HG02840 (cell line): ENCODE measurements around the gene MOGAT3.
"Not testable (repeated sequence)": the region's sequence is repeated elsewhere in the genome, so short reads cannot be mapped to it uniquely, and the experiment has no call there.

Source experiments
- ATAC-seq: cut with Tn5 transposase; IDR thresholded peaks from one replicate; pipeline ENCODE4 v1.9.1; 2021; ENCODE audit warnings: mild to moderate bottlenecking, moderate library complexity, moderate number of reproducible peaks; ENCODE audit not compliant: unreplicated experiment, low FRiP score

MOGAT3 gene

DNA sequence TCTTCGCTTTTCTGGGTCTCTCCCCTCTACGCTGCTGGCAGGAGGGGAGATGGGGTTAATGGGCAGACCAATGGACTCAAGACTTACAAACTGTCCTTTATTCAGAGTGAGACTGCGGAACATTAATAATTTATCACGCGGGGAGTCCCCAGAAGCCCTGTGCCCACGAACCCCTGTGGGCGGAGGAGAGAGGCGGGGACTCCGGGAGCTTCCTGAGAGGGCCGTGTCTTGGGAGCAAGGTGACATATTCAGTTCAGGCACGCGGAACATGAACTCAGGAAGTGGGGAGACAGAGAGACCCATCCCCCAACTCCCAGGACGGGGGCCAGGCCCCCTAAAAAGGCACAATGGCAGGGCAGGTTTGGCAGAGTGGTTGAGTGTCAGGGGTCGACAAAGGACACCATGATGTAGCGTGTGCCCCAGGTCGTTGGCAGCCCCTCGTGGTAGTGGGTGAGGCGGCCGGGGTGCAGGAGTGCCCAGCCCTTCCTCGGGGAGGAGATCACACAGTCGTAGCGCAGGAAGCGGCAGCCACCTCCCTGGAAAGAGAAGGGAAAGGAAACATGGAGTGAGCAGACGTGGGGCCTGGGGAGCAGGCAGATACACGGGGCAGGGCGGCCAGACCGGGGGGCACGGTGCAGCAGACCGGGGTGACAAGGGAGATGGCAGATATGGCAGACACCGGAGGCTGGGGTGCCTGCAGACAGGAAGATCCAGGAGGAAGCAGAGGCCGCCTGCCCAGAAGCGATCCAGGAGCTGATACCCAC lies 5.2 kb upstream of the MOGAT3 start:
- no peak for ATAC-seq

DNA sequence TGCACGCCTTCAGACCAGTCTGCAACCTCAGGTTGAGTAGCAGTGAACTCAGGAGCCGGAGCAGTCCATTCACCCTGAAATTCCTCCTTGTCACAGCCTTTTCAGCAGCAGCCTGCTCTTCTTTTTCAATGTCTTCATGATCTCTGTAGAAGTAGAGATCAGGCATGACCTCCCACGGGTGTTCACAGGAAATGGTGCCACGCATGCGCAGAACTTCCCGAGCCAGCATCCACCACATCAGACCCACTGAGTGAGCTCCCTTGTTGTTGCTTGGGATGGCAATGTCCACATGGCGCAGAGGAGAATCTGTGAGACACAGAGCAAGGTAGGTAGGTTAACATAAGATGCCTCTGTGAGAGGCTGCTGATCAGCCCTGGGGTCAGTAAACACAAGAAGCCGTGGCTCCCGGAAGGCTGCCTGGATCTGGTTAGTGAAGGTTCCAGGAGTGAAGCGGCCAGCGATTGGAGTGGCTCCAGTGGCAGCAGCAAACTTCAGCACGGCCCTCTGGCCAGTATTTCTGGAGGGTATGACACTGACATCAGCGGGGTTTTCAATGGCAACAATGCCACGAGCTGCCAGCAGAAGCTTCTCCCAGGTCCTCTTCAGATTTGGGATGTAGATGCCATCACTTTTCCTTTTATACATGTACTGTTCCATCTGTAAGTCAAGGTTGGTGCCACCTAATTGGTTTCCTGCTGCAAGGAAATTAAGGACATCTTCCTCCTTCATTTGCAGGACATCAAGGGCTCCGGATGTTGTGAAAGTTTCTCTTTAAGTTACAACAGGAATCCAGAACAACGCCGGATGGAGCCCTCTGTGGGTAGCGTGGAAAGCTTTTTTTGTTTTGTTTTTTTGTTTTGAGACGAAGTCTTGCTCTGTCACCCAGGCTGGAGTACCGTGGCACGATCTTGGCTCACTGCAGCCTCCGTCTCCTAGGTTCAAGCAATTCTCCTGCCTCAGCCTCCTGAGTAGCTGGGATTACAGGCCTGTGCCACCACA lies 3.2 kb upstream of the MOGAT3 start:
- not testable (repeated sequence) for ATAC-seq

DNA sequence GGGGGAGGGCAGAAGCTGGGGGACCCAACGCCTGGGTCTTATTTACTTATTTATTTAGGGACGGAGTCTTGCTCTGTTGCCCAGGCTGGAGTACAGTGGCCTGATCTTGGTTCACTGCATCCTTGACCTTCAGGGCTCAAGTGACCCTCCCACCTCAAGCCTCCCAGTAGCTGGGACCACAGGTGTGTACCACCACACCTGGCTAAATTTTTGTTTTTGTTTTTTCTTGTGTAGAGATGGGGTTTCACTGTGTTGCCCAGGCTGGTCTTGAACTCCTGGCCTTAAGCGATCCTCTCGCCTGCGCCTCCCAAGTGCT lies 1.7 kb upstream of the MOGAT3 start:
- ATAC-seq, result no peak

DNA sequence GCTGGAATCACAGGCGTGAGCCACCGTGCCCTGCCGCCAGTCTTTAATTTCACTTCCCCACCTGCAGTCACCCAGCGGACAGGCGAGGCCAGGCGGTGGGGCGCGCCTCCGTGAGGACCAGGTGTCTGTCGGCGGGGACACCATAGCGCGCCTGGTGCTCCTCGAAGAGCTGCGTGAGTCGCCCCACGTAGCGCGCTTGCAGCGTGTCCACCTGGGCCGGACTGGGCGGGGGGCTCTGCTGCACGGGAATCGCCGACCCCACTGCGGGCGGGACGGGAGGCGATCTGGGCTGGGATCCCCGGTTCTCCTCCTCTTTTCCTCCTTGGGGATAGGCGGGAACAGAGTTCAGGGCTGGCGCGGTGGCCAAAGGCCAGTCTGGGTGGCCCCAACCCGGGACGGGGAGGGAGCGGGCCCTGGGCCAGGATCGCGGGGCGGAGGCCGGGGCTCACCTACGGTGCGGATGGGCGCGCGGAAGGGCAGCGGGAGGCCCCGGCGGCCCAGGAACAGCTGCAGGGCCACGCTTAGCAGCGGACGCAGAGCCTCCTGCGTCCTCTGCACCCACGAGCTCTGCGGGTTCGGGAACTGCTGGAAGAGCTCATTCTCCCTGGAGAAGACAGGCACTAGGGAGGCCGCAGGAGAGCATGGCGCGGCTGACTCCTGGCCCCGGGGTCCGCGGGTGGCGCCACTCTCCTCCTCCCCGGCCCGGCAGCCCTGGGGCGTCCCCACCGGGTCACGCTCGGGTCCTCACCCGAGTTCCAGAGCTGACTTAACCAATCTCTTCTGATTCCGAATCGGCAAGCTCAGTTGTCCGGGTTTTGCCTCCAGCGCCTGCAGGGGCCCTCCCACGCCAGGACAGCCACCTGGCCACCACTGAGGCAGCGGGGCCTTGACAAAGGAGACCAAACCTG lies 1.1 kb upstream of the MOGAT3 start:
- no peak for ATAC-seq

DNA sequence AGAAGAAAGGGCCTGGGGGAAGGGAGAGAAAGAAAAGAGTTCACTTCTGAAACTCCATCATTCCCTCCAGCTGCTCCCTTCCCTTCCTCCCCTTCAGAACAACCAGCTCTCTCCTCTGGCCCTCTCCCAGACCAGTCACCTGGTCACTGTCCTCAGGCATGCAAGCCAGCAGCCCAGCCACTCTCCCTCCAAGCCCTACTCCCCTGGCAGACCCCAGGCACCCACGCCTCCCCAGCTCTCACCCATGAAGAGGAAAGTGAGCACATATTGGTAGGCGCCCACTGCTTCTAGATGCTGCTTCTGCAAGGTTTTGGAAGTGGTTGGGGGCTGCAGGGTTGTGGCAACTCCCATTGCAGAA lies 353 bp downstream of the MOGAT3 start:
- ATAC-seq, result no peak

DNA sequence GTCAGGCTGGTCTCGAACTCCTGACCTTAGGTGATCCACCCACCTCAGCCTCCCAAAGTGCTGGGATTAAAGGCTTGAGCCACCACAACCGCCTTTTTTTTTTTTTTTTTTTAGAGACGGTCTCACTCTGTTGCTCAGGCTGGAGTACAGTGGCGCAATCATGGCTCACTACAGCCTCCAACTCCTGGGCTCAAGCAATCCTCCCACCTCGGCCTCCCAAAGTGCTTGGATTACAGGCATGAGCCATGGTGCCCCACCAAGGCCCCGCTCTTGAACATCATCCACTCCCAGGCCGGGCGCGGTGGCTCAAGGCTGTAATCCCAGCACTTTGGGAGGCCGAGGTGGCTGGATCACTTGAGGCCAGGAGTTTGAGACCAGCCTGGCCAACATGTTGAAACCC lies 1.3 kb downstream of the MOGAT3 start:
- ATAC-seq, result not testable (repeated sequence)

DNA sequence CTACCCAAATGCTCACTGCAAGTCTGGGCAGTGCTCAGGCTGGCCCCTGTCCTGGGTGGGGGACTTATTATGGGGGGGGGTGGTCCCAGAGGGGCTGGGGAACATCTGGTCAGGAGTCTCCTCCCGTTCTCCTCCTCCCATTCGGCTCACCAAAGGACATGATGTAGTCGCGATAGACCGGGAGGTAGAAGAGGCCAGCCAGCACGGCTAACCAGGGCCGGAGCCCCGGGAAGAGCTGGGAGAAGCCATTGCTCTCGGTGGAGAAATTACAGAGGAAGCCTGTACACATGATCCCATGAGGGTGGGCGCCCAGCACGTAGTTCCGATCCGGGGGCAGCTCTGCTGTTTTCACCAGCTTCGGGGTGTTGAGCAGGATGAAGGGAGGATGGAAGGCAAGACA lies 2.4 kb downstream of the MOGAT3 start:
- no peak for ATAC-seq

DNA sequence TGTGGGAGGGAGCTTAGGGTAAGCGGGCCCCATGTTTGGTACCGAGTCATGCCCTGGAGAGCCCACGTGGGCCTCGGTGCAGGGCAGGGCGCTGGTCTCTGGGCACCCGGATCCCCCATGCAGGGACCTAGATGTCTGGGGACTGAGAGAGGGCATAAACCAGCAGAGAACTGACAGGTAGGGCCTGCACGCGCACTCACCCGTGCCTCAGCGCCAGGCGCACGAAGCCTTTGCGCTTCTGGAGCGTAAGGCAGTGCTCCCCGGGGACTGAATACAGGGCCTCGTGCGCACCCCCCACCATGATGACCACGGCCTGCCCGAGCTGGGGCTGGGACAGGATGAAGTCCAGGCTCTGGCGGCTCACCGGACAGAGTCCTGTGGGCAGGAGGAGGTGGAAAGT lies 2.8 kb downstream of the MOGAT3 start:
- ATAC-seq, result no peak

DNA sequence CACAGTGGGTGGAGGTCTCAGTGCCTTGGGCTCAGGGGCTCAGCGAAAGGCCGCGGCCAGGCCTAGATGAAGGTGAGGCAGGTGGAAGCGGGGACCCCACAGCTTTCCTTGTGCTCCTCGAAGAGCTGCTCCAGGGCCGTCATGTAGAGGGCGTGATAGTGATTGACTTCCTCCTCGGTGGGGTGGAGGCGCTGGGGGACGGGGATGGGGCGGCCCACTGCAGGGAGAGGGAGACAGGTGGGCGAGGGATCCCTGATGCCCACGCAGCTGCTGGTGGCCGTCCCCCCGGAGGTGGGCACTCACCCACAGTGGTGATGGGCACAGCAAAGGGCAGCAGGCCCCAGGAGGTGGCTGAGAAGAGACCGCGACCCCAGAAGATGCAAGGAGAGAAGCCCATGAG lies 5.0 kb downstream of the MOGAT3 start:
- ATAC-seq, result no peak

DNA sequence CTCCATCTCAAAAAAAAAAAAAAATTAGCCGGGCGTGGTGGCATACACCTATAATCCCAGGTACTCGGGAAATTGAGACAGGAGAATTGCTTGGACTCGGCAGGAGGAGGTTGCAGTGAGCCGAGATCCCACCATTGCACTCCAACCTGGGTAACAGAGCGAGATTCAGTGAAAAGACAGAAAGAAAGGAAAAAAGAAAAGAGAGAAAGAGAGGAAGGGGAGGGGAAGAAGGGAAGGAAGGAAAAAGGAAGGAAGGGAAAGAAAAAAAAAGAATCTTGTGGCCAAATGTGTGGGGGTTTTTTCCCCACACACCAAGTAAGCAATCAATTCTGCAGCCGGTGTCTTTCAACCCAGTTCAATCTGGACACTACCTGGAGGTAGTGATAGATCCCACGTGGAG lies 11.7 kb downstream of the MOGAT3 start:
- ATAC-seq, result no peak

DNA sequence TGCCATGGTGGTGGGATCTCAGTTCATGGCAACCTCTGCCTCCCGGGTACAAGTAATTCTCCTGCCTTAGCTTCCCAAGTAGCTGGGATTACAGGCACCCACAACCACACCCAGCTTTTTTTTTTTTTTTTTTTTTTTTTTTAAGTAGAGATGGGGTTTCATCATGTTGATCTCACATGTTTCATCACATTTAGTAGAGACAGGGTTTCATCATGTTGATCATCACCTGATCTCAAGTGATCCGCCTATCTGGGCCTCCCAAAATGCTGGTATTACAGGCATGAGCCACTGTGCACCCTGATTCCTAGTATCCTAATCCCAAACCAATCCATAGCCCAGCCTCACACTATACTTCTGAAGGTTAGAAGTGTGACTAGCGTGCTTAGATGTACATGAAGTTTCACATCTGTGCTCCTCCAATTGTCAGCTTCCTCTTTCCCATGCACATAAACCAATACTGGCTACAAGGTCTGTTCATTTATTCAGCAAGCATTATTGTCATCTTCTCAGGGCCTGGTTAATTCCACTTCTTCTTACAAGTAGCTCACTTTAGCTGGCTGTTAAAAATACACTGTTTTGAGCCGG lies 13.9 kb downstream of the MOGAT3 start:
- ATAC-seq, result no peak

DNA sequence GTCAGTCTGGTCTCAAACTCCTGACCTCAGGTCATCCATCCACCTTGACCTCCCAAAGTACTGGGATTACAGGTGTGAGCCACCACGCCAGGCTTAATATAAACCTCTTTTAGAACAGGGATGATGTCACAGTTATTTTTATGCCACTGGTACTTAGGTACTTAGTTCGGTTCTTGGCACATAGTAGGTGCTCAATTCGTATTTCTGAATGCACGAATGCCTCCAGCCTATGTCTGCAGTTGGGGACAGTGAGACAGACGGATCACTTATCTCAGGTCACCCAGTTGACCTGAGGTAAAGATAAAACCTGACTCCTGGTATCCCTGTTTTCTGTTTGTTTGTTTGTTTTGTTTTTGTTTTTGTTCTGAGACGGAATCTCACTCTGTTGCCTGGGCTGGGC lies 14.6 kb downstream of the MOGAT3 start:
- no peak for ATAC-seq

DNA sequence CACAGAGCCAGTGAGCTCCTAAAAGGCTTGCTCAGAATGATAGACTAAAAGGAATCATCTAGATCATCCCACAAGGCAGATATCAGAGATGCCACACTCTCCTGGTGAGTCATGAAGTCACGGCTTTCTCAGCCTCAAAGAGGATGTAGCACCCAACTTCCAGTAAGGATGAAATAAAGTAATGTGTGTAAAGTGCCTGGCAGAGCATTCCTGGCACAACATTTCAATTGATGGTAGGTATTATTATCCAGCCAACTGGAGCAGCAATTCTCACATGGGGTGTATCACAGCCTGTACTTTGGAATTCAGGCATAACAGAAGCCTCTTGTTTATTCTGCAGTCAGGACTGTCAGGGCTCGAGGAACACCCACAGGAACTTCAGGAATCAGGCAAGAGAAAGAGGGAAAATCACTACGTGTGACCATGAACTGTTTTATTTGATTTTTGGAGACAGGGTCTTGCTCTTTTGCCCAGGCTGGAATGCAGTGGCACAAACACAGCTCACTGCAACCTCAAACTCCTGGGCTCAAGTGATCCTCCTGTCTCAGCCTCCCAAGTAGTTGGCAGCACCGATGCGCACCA lies 15.5 kb downstream of the MOGAT3 start:
- ATAC-seq, result no peak

DNA sequence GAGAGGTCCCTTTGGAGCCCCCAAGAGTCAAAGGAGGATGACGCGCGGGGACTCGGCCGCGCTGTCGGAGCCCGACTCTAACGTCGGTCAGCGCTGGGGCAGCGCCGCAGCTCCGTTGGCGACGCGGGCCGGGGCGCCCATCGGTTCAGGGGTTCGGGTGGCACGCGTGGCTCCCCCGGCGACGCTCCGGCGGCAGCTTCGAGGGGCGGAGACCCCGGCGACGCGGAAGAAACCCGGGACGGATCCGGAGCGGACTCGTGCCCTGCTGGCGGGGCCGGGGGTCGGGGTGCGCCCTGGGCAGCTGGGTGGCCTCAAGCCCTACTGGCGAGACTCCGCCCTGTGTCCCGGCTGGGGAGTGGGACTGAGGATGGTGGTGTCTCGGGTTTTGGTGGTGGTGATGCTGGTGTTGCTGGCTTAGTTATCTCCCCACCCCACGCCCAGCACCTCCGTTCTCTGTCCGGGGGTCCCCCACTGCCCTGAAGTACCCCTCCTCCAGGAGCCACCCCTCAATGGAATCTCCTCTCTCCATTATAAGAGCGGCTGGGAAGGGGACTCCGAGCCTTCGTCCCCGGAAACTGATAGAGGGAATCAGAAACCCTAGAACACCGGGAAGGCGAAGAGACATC lies 20.6 kb downstream of the MOGAT3 start, which contains the start of gene NAT16:
TSS of gene NAT16 (minus strand) at position 164 of the 626 bp plus-strand sequence. CDS start 5,486 bp downstream, outside the sequence.
- ATAC-seq, result no peak

DNA sequence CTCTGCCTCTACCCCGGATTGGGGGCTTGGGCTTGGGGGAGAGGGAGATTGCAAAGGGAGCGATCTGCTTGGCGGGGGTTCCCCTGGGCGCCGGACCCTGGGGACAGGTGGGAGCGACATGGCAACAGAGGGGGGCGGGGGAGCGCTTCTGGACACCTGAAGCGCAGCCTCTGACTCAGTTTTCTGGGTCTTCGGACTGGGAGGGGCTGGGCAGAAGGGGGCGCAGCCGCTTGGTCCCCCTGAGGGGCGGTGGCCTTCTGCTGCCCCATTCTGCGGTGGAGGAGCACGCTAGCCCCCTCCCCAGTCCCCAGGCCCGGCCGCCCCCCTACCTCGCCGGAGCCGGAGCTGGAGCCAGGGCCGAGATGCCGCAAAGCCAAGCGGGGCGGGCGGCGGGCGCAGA lies 21.1 kb downstream of the MOGAT3 start:
- ATAC-seq, result no peak

DNA sequence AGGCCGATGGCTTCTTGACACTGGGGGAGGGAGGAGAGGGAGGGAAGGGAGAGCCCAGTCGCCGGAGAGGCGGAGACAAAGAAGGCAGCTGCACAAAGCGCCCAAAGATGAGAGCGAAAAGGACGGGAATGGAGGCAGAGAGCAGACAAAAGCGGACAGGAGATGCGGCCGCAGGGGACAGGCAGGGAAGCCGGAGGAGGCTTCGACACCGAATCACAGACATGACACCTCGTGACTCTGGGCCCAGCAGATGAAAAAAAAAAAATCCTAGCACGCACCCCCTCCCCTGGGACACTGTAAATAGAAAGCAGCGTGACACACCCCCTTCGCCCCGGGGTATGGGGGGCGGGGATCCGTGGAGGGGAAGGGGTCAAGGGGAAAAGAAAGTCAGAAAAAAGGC lies 21.7 kb downstream of the MOGAT3 start:
- ATAC-seq, result no peak

DNA sequence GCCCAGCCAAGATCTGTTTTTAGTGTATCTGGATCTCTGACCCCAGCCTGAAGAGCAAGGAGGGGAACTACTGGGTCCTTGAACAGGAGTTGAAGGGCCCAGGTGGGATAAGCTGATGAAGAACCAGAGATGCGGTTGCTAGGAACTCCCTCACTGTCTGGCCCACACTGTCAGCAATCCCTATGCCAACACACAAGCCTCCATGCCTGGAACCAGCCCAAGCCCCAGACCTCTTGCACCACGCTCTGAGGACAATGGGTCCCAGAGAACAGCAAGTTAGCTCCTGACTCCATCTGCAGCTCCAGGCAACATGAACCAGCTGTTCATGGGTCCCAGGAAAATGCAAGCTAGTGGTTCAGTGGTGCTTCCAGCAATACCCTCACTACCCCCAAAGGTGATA lies 23.2 kb downstream of the MOGAT3 start:
- no peak for ATAC-seq

DNA sequence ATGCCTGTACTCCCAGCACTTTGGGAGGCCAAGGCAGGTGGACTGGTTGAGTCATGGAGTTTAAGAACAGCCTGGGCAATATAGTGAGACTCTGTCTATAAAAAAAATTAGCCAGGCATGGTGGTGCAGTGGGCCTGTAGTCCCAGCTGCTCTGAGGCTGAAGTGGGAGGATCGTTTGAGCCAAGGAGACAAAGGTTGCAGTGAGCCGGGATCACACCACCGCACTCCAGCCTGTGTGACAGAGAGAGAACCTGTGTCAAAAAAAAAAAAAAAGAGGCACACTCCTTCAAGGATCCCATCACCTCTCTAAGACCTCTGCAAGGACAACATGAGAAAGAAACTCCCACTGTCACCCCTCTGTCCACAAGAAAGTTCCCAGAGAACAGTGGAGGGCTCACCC lies 25.2 kb downstream of the MOGAT3 start:
- ATAC-seq, result no peak

DNA sequence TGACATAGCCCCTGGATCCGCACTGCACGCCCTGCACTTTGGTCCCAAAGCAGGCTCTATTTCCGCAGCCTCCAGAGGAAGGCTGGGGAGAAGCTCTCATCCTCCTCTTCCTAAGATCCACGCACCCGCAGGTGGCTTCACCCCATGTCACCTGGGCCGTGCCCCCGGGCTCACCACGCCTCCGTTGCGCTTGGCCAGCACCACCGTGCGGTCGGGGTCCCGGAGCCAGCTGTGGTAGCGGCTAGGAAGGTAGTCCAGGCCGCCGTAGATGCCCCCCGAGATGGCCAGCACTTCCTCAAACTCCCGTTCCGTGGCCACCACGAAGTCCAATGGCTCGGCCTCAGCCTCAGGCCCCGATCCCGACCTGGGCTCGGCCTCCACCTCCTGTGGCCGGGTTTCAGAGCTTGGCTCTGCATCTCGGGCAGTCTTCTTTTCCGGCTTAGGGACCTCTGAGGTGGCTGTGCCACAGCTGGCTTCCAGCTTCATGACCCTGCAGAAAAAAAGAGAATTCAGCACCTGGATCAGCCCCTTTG lies 26.4 kb downstream of the MOGAT3 start:
- ATAC-seq, result no peak
